Inflammatory macrophage treated with lipopolysaccharide for 1 hour (primary cell): ENCODE measurements around the gene UBE3C.

Experiments used
- DNase-seq, 2 donors: peaks; one replicate each; pipeline ENCODE4 v3.0.0-alpha.2; 2020 to 2022

The UBE3C gene

DNA sequence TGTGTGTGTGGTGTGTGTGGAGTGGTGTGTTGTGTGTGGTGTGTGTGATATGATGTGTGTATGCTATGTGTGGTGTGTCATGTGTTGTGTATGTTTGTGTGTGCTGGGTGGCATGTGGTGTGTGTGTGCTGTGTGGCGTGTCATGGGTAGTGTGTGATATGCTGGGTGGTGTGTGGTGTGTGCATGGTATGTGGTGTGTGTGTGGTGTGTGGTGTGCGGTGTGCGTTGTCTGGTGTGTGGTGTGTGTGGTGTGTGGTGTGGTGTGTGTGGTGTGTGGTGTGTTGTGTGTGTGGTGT is 160.5 kb downstream of the UBE3C start:
- DNase-seq = no peak

DNA sequence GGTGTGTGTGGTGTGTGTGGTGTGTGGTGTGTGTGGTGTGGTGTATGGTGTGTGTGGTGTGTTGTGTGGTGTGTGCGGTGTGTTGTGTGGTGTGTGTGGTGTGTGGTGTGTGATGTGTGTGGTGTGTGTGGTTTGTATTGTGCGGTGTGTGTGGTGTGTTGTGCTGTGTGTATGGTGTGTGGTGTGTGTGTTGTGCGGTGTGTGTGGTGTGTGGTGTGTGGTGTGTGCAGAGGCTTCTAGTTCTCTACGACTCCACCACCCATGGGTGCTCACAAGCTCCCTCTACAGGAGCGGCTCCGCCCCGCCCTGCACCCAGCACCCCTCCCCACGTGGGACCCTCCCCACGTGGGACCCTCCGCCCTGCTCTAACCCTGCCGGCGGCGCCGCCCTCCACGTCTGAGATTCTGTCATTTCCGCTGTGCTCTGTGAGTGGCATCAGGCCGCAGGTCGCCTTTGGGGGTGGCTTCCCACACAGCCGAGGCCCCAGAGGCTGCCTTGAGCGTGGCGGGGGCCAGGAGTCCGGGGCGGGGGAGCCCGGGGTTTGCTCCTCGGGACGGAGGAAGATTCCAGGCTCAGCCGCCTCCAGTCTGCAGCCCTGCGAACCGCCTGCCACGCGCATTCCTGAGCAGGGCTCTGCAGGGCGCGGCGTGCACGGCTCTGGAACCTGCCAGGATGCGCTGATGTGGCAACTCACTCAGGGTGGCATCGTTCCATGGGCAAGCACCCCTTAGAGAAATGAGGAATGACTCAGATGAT is 161.1 kb downstream of the UBE3C start:
- peak; percentile 47 to 49 for DNase-seq

DNA sequence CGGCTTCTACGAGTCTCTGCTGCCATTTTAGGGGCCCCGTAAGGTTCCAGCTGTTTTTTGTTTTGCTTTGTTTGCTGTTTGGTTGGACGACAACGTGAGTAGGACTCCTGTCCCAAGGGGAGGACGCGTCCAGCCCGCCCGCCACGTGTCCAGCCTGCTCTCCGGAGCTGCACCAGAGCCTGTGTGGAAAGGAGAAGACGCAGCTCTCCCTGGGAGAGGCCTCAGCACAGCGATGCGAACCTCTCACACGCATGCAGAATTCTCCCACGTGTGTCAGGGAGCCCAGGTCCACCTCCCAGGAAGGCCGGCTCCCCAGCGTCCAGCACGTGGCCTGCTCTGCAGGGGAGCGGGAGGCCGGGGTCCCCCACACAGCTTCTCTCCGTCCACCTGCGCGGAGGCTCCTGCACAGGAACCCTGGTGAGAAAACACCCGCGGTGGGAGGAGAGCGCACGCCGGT is 161.7 kb downstream of the UBE3C start:
- DNase-seq = no peak

DNA sequence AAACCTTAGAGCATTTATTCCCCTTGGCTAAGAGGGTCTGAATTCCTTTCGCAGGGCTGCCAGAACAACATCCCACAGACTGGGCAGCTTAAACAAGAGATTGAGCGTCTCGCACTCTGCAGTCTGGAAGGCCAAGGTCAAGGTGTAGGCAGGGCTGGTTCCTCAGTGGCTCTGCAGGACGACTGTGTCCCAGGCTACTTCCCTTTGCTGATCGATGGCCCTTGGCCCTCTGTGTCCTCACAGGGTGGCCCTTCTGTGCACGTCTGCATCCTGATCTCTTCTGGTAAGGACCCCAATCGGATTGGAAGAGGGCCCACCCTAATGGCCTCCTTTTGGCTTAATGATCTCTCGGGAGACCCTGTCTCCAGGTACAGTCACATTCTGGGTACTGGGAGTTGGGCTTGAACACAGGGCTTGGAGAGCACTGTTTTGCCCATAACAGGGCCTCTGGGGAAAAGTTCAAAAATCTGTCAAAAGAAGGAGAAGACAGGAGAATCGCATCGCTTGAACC is 162.9 kb downstream of the UBE3C start:
- peak in 1 of 2 donors; percentile 26 for DNase-seq

DNA sequence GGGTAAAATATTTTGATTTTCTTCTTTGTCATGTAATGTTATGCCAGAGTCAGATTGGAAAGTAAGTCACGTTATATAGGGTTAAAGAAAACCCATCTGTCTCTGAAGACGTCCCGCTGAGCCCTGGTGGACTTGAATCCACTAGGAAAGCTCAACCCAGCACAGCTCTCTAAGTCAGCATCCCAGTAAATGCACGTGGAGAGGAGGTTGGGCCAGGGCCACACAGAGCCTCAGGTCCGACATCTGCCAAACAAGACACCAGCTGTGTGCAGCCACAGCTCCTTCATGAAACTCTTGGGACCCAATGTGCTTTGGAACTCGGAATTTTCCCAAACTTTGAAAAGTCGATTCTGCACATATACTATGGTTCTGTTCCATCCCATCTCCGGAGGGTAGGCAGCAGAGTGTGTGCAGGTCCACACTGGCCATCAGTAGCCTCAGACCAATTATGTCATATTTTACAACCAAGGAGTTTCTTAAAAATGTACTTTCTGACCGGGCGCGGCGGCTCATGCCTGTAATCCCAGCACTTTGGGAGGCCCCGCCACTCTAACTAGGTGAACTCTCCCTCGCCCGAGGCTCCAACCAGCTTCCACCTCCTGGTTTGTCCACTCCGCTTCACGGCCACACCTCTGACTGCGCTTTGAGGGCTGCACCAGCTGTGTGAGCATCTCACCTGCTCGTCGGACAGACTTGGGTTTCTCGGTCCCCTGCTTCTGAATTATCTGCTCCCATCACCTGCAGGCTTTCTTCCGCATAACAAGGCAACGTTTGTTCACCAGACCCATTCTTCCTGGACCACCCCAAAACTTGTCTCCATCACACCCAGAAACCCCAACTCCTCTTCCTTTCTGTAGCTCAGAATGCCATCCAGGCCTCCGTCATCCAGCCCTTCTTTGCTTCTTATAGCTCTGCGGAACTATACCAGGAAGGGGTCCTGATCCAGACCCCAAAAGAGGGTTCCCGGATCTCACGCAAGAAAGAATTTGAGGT is 168.4 kb downstream of the UBE3C start:
- DNase-seq = no peak

DNA sequence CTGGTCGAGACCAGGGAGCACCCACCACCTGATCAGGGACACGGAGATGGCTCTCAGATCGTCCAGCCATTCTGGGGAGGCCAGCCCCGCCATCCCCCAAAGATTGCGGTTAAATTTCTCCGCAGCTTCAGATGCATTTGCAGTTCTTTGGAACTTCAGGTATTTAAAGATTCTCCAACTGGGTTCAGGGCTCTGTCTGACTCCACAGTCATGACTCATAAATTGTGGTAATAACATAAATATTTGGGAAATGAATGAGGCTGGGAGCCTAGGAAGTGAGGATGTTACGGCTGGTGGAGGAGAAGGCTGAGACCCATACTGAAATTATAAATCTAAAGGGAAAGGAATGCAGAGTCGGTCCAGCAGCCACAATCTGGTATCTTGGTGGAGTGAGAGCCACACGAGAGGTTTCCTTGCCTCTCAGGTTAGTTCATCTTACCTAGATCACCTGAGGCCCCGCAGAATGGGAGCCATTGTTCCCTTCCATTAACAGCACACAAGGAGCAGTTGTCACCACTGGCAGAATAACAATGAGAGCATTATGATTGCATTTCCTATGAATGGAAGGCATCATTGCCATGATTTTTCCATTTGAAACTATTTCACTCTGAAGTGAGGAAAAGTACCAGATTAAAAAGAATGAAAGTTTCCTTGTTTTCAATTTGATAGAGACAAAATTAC is 171.4 kb downstream of the UBE3C start:
- no peak for DNase-seq

DNA sequence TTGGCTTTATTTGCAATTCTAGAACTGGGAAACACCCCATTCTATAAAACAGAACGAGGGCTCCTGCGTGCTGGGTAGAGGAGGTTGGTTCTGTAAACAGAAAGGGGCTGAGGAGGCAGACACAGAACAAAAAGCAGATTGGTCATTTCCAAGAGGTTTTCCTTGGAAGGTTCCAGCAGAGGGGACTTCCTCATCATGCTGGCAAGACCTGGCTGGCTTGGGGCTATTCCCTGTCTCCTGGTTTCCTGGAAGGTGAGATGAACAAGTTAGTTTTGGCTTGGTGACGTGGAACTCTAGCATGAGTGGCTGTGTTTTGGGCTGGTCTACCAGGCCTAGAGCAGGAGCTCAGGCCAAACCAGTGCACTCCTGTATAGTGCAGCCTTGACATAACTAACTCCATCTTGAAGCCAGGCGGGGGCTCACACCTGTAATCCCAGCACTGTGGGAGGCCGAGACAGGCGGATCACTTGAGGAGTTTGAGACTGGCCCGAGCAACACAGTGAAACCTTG is 172.0 kb downstream of the UBE3C start:
- DNase-seq = no peak

DNA sequence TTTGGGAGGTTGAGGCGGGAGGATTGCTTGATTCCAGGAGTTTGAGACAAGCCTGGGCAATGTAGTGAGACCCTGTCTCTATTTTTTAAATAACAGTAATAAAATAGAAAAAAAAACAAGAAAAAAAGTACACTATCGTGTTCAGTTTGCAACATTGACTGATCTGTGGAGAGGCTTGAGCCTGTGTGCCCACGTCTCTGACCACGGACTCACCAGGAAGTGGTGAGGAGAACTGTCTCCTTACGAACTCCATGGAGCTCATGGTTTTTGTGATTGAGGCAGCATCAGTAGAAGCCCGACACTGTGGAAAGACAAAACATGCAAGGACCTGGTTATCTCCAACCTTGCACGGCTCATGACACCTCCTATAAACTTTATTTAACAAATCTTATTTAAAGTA is 174.2 kb downstream of the UBE3C start:
- DNase-seq = peak; percentile 38 to 54

DNA sequence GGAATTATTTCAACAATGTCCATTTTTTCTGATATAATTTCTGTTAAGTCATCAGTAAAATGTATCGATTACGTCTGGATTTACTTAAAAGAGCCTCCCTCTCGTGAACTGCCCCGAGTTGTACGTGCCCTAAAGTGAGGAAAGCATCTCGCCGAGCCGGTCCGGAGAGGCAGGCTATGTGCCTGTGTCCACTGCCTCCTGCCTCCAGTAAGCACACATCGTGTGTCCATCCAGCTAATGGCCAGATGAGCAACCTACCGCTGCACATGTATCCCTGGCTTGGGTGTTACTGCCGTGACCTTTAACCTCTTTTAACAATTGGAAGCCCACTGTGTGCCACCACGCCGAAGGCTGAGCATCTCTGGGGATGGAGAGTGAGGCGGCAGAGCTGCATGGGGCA is 174.9 kb downstream of the UBE3C start:
- DNase-seq = no peak

DNA sequence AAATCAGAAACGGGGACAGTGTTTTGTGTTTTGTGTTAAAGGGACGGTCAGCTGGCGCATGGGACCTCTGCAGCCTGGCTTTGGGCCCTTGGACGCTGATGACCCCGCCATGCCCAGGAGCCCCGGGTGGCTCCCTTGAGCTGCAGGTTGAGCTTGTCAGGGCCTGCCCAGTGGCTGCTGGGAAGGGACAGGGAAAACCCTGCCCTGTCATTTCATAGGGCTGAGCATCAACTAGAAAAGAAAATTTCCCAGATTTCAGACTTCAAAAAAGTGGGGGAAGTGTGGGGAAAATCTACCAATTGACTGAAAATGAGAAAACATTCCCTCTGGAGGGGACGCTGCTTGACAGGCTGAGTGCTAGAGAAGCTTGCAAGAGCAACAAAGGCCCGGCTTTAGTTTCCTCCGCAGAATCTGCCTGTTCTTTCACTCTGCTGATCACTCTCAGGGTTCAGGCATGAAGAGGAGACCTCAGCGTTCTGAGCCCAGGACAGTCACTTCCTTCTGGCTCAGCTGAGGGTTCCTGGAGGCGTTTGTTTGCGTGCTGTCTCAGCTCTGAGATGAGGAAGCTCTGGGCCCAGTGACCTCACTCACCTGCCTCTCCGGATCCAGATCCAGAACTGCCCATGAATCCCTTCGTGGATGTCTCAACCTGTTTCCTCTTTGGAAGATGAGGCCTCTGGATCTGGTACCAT is 179.4 kb downstream of the UBE3C start:
- DNase-seq = peak; percentile 92 to 95
